ENCODE results near the gene ITPKC. TPM values are rescaled to one million over a fixed set of nuclear protein-coding genes. Genes with fewer than 3 reads are reported as not detected.
"Not testable (repeated sequence)": the region's sequence is repeated elsewhere in the genome, so short reads cannot be mapped to it uniquely, and the experiment has no call there.

The ITPKC gene
- total RNA-seq, 1 donor from 2014 or later = 92.6 TPM

DNA sequence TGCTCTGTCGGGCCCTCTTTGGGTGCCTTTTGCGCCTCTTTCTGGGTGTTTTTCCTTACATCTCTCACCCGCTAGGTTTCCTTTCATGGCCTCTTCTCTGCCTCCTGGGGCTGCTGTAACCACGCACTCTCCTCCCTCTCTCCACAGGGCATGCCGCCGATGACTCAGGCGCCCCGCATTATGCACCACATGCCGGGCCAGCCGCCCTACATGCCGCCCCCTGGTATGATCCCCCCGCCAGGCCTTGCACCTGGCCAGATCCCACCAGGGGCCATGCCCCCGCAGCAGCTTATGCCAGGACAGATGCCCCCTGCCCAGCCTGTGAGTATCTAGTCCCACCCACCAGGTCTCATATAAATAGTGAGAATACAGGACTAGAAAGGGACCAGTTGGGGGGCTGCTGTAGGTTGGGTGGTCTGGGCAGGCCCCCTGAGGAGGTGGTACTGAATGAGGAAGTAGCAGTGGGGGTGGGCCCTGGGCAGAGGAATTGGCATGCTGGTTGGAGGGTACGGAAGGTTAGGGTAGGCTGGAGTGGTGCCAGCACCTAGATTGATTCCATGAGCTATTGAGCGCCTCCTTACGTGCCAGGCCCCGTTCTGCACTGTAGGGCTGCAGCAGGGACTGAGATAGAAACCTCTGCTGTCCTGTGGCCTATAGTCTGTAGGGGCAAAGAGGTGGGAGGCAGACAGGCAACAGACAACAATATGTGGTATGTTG lies 46.0 kb downstream of the ITPKC start:
- Histone ChIP-seq H3K27me3 (no peaks in the 10 kb centered on the region), H3K36me3 (peaks cover 0 to 90% of the 10 kb centered on the region in 2 donors), H3K4me3 (no peak overlapping the region), H3K27ac (no peak overlapping the region), H3K9me3 (no peaks in the 10 kb centered on the region), H3K4me1 (no peaks in the 10 kb centered on the region)
- intact Hi-C loops (cut with DNase I) = no loop called here
- no peak for DNase-seq (ENCODE audit: extremely low spot score in 2 of 2)
- TF ChIP-seq POLR2A (IDR thresholded peaks at IDR 0.05) (no peak), POLR2AphosphoS5 (IDR thresholded peaks at IDR 0.05; ENCODE audit: insufficient read depth in 1 of 2, low read depth in 1 of 2) (no peak)
- TF ChIP-seq, protein P1, sequence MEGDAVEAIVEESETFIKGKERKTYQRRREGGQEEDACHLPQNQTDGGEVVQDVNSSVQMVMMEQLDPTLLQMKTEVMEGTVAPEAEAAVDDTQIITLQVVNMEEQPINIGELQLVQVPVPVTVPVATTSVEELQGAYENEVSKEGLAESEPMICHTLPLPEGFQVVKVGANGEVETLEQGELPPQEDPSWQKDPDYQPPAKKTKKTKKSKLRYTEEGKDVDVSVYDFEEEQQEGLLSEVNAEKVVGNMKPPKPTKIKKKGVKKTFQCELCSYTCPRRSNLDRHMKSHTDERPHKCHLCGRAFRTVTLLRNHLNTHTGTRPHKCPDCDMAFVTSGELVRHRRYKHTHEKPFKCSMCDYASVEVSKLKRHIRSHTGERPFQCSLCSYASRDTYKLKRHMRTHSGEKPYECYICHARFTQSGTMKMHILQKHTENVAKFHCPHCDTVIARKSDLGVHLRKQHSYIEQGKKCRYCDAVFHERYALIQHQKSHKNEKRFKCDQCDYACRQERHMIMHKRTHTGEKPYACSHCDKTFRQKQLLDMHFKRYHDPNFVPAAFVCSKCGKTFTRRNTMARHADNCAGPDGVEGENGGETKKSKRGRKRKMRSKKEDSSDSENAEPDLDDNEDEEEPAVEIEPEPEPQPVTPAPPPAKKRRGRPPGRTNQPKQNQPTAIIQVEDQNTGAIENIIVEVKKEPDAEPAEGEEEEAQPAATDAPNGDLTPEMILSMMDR (IDR thresholded peaks at IDR 0.05) = no peak

DNA sequence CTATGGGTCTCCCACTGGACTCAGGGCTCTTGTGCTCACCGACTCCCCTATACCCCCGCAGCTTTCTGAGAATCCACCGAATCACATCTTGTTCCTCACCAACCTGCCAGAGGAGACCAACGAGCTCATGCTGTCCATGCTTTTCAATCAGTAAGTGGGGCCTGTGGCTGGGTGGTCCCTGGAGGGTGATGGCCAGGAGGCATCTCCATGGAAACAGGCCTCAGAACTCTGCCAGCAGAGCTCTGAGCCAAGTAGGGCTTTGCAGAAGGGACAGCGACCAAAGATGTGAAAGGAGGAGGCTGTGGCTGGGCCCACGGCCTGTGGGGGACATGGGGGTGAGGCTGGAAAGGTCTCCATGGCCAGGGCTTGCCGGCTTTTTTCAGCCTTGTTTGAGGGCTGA lies 46.6 kb downstream of the ITPKC start:
- Histone ChIP-seq H3K27ac (no peak overlapping the region), H3K4me1 (no peaks in the 10 kb centered on the region), H3K4me3 (no peak overlapping the region), H3K36me3 (peaks cover 0 to 84% of the 10 kb centered on the region in 2 donors), H3K9me3 (no peaks in the 10 kb centered on the region), H3K27me3 (no peaks in the 10 kb centered on the region)
- intact Hi-C loops (cut with DNase I) = no loop called here
- TF ChIP-seq, protein P1 (IDR thresholded peaks at IDR 0.05) = no peak
- no peak for TF ChIP-seq POLR2AphosphoS5 (IDR thresholded peaks at IDR 0.05; ENCODE audit: insufficient read depth in 1 of 2, low read depth in 1 of 2)
- TF ChIP-seq POLR2A (IDR thresholded peaks at IDR 0.05) = no peak
- DNase-seq (ENCODE audit: extremely low spot score in 2 of 2) = no peak

DNA sequence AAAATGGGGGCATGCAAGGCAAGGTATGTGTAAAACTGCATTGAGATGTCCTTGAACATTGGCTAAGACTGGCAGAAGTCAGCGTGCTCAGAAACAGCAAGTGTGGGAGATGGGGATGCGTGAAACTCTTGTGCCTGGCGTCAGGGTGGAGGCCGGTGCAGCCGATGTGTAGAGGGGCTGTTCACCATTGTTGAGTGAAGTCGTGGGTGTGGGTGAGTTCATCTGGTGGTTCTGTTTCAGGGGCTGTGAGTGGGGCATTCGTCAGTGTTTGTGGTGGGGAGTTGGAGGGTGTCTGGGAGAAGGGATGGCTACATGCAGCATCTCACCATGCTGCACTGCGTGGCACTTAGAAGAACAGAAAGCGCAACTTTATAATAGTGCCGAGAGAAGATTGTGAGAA lies 47.1 kb downstream of the ITPKC start:
- H3K4me3 ChIP-seq = no peak overlapping the region
- H3K27ac ChIP-seq = no peak overlapping the region
- TF ChIP-seq POLR2A (IDR thresholded peaks at IDR 0.05) = no peak
- TF ChIP-seq POLR2AphosphoS5 (IDR thresholded peaks at IDR 0.05; ENCODE audit: insufficient read depth in 1 of 2, low read depth in 1 of 2) = no peak
- TF ChIP-seq, protein P1 (IDR thresholded peaks at IDR 0.05) = no peak
- H3K27me3 ChIP-seq = no peaks in the 10 kb centered on the region
- H3K4me1 ChIP-seq = no peaks in the 10 kb centered on the region
- no peaks in the 10 kb centered on the region for H3K9me3 ChIP-seq
- intact Hi-C loops (cut with DNase I) = no loop called here
- no peak for DNase-seq (ENCODE audit: extremely low spot score in 2 of 2)
- H3K36me3 ChIP-seq = peaks cover 0 to 80% of the 10 kb centered on the region in 2 donors

DNA sequence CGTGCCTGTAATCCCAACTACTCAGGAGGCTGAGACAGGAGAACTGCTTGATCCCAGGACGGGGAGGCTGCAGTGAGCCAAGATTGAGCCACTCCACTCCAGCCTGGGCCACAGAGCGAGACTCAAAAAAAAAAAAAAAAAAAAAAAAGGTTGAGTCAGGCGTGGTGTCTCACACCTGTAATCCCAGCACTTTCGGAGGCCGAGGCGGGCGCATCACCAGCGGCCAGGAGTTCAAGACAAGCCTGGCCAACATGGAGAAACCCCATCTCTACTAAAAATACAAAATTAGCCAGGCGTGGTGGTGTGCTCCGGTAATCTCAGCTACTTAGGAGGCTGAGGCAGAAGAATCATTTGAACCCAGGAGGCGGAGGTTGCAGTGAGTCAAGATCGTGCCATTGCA lies 49.5 kb downstream of the ITPKC start:
- H3K9me3 ChIP-seq; H3K27ac ChIP-seq; H3K27me3 ChIP-seq; H3K4me1 ChIP-seq; H3K4me3 ChIP-seq; intact Hi-C loops (cut with DNase I); DNase-seq (ENCODE audit: extremely low spot score in 2 of 2): not testable (repeated sequence)
- peaks cover 0 to 56% of the 10 kb centered on the region in 2 donors for H3K36me3 ChIP-seq

DNA sequence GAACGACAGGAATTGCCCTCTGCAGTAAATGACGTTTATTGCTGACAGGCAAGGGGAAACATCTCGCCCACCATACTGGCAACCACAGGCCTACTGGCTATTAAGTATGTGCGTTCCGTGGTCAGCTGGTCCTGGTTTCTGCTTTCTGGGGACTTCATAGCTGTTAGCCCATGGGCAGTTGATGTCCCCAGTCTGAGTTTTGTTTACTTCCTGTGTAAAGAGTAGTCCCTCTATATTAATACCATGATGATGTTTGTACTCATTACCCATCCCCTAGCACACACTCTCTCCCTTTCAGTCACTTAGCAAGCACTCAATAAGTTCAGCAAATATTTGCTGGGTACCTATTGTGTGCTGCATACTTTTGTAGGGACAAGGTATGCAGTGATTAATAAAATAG lies 52.0 kb downstream of the ITPKC start:
- H3K9me3 ChIP-seq = no peaks in the 10 kb centered on the region
- DNase-seq (ENCODE audit: extremely low spot score in 2 of 2) = no peak
- H3K4me3 ChIP-seq = no peak overlapping the region

DNA sequence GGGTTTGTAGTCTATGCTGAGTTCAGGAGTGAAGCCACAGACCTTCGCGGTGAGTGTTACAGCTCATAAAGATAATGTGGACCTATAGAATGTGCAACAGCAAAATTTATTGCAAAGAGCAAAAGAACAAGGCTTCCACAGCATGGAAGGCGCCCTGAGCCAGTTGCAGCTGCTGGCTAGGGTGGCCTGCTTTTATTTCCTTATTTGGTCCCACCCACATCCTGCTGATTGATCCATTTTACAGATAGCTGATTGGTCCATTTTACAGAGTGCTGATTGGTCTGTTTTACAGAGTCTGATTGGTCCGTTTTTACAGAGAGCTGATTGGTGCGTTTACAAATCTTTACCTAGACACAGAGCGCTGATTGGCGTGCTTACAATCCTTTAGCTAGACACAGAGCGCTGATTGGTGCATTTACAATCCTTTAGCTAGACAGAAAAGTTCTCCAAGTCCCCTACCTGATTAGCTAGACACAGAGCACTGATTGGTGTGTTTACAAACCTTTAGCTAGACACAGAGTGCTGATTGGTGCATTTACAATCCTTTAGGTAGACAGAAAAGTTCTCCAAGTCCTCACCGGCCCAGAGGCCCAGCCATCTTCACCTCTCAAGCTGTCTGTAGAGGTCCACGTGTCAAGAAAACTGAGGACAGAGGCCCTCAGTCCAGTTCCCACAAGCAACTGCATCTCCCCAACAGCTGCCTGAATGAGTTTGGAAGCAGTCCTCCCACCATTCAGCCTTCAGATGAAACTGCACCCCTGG lies 54.4 kb downstream of the ITPKC start:
- intact Hi-C loops (cut with DNase I); H3K36me3 ChIP-seq; H3K27ac ChIP-seq; H3K27me3 ChIP-seq; H3K4me3 ChIP-seq; DNase-seq (ENCODE audit: extremely low spot score in 2 of 2); H3K4me1 ChIP-seq; H3K9me3 ChIP-seq: not testable (repeated sequence)

More for the DNA sequence above, 52.0 kb downstream of the ITPKC start:
- no peaks in the 10 kb centered on the region for H3K27me3 ChIP-seq
- TF ChIP-seq, protein P1 (IDR thresholded peaks at IDR 0.05) = no peak
- TF ChIP-seq POLR2AphosphoS5 (IDR thresholded peaks at IDR 0.05; ENCODE audit: insufficient read depth in 1 of 2, low read depth in 1 of 2) = no peak
- no peak for TF ChIP-seq POLR2A (IDR thresholded peaks at IDR 0.05)
- H3K27ac ChIP-seq = no peak overlapping the region
- peaks cover 0 to 31% of the 10 kb centered on the region in 2 donors for H3K36me3 ChIP-seq
- no peaks in the 10 kb centered on the region for H3K4me1 ChIP-seq
- intact Hi-C loops (cut with DNase I) = no loop called here

Data from vagina (tissue), 2 donors.